Measurements from ENCODE around the gene C16orf90. TPM values are rescaled to one million over a fixed set of nuclear protein-coding genes. Genes with fewer than 3 reads are reported as not detected.
"Not testable (repeated sequence)": the region's sequence is repeated elsewhere in the genome, so short reads cannot be mapped to it uniquely, and the experiment has no call there.

Gene C16orf90
- polyA plus RNA-seq, 1 of the 3 experiments (the other 2 are of a cell fraction) = not detected

DNA sequence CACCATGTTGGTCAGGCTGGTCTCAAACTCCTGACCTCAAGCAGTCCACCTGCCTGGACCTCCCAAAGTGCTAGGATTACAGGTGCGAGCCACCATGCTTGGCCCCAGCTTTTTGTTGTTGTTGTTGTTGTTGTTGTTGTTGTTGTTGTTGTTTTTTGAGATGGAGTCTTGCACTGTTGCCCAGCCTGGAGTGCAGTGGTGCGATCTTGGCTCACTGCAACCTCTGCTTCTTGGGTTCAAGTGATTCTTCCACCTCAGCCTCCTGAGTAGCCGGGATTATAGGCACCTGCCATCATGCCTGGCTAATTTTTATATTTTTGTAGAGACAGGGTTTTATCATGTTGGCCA lies 21.7 kb downstream of the C16orf90 start:
- H3K9ac ChIP-seq; H3K36me3 ChIP-seq (replicated peaks in 1 of 2; ENCODE audit: control insufficient read depth in 1 of 2, insufficient read depth in 2 of 2, low read length in 1 of 2); H3K27me3 ChIP-seq (ENCODE audit: insufficient read depth); H3K27ac ChIP-seq (ENCODE audit: low read depth in 2 of 2, low read length in 1 of 2); H3K9me2 ChIP-seq; H3K4me3 ChIP-seq (ENCODE audit: low read depth in 2 of 2, low read length in 1 of 2); CTCF ChIA-PET; DNase-seq; H3K4me1 ChIP-seq (ENCODE audit: control insufficient read depth in 1 of 2, insufficient read depth in 2 of 2, low read depth in 1 of 2, low read length in 1 of 2); POLR2A ChIA-PET; H3K4me2 ChIP-seq; H2AFZ ChIP-seq (ENCODE audit: low read depth); H3F3A ChIP-seq (replicated peaks; ENCODE audit: insufficient read depth); H3K9me3 ChIP-seq: not testable (repeated sequence)
- peaks cover 86% of the 10 kb centered on the region for H4K20me1 ChIP-seq (ENCODE audit: insufficient read depth)
- WGBS (ENCODE audit: low lambda C conversion rate) = 100% methylated on average over 3 of the region's 3 CpGs
- H3K79me2 ChIP-seq (ENCODE audit: insufficient read depth) = peaks cover 91% of the 10 kb centered on the region

DNA sequence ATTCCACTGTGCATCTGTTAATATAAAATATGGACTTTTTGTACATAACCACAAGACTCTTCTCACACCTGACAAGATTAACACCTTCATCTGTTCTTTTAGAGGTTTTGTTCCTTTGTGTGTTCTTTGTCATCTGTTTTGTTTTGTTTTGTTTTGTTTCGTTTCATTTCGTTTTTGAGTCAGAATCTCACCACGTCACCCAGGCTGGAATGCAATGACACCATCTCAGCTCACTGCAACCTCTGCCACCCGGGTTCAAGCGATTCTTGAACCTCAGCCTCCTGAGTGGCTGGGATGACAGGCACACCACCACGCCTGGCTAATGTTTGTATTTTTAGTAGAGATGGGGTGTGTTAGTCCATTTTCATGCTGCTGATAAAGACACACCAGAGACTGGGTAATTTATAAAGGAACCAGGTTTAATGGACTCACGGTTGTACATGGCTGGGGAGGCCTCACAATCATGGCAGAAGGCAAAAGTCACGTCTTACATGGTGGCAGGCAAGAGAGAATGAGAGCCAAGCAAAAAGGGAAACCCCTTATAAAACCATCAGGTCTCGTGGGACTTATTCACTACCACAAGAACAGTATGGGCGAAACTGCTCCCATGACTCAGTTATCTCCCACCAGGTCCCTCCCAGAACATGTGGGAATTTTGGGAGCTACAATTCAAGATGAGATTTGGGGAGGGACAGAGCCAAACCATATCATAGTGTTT lies 22.3 kb downstream of the C16orf90 start:
- Histone ChIP-seq H3K9ac (no peak overlapping the region), H2AFZ (ENCODE audit: low read depth) (no peak overlapping the region), H4K20me1 (ENCODE audit: insufficient read depth) (peaks cover 92% of the 10 kb centered on the region), H3K4me2 (no peak overlapping the region), H3K4me3 (ENCODE audit: low read depth in 2 of 2, low read length in 1 of 2) (no peak overlapping the region), H3K9me2 (no peaks in the 10 kb centered on the region), H3K9me3 (no peaks in the 10 kb centered on the region), H3K79me2 (ENCODE audit: insufficient read depth) (peaks cover 92% of the 10 kb centered on the region), H3F3A (replicated peaks; ENCODE audit: insufficient read depth) (no peaks in the 10 kb centered on the region), H3K27me3 (ENCODE audit: insufficient read depth) (no peaks in the 10 kb centered on the region), H3K4me1 (ENCODE audit: control insufficient read depth in 1 of 2, insufficient read depth in 2 of 2, low read depth in 1 of 2, low read length in 1 of 2) (no peaks in the 10 kb centered on the region; a peak in 1 of 4 replicates), H3K27ac (ENCODE audit: low read depth in 2 of 2, low read length in 1 of 2) (no peak overlapping the region), H3K36me3 (replicated peaks in 1 of 2; ENCODE audit: control insufficient read depth in 1 of 2, insufficient read depth in 2 of 2, low read length in 1 of 2) (peaks cover 0 to 10% of the 10 kb centered on the region in 2 experiments)
- ChIA-PET CTCF (no interaction called here), POLR2A (no interaction called here)
- no peak for DNase-seq
- WGBS (ENCODE audit: low lambda C conversion rate) = 94% methylated on average over 10 of the region's 10 CpGs
- no peak for TF ChIP-seq GABPA (IDR thresholded peaks at IDR 0.05; ENCODE audit: low read depth)
- no peak for TF ChIP-seq RFX5 (IDR thresholded peaks at IDR 0.05; ENCODE audit: low read length)
- no peak for TF ChIP-seq TCF12 (IDR thresholded peaks at IDR 0.05)
- TF ChIP-seq GATA2 (CRISPR knock-in tag; IDR thresholded peaks at IDR 0.05) = no peak
- TF ChIP-seq ELF1 (IDR thresholded peaks at IDR 0.05) = no peak
- no peak for TF ChIP-seq FOSL2 (IDR thresholded peaks at IDR 0.05; ENCODE audit: borderline replicate concordance, low read depth)
- TF ChIP-seq EZH2phosphoT487 (IDR thresholded peaks at IDR 0.05; ENCODE audit: borderline replicate concordance, low read depth) = no peak
- no peak for TF ChIP-seq CTCF (IDR thresholded peaks at IDR 0.05)
- TF ChIP-seq, protein P1, sequence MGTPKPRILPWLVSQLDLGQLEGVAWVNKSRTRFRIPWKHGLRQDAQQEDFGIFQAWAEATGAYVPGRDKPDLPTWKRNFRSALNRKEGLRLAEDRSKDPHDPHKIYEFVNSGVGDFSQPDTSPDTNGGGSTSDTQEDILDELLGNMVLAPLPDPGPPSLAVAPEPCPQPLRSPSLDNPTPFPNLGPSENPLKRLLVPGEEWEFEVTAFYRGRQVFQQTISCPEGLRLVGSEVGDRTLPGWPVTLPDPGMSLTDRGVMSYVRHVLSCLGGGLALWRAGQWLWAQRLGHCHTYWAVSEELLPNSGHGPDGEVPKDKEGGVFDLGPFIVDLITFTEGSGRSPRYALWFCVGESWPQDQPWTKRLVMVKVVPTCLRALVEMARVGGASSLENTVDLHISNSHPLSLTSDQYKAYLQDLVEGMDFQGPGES (IDR thresholded peaks at IDR 0.05; ENCODE audit: low read depth, low read length) = no peak
- no peak for TF ChIP-seq TAF1 (IDR thresholded peaks at IDR 0.05; ENCODE audit: borderline replicate concordance, low read depth, low read length)
- TF ChIP-seq RXRA (IDR thresholded peaks at IDR 0.05; ENCODE audit: borderline replicate concordance, low read depth) = no peak
- no peak for TF ChIP-seq NFIC (IDR thresholded peaks at IDR 0.05; ENCODE audit: borderline replicate concordance)
- no peak for TF ChIP-seq MXI1 (IDR thresholded peaks at IDR 0.05; ENCODE audit: low read depth, low read length)

Data from SK-N-SH (cell line).